ENCODE results near the gene ECI2. TPM values are rescaled to one million over a fixed set of nuclear protein-coding genes. Genes with fewer than 3 reads are reported as not detected.
"Not testable (repeated sequence)": the region's sequence is repeated elsewhere in the genome, so short reads cannot be mapped to it uniquely, and the experiment has no call there.

The ECI2 gene
- total RNA-seq, 1 experiment from 2014 or later, result 38.4 TPM

DNA sequence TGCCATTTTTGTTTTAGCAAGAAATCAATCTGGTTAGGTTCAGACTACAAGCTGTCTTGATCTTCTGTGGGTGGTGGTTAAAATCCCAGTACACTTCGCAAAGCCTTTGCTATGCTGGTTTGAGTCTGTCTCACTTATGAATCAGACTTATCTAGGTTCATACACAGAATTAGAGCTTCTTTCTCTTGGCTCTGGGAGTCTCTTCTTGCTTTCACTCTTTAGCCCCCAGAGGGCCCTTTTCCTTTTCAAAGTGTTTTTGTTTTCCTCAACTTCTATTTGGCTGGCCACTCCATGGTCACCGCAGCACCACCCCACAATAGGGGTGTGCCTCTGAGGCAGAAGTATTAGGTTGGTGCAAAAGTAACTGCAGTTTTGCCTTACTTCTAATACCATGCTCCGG lies 21.3 kb downstream of the ECI2 start:
- Mint-ChIP-seq H3K27me3 (ENCODE audit: insufficient read depth, unreplicated experiment) (no peaks in the 10 kb centered on the region), H3K27ac (ENCODE audit: low read depth, unreplicated experiment) (no peak overlapping the region), H3K9me3 (ENCODE audit: unreplicated experiment) (peaks cover 11% of the 10 kb centered on the region), H3K36me3 (ENCODE audit: insufficient read depth, unreplicated experiment) (peaks cover 20% of the 10 kb centered on the region), H3K4me1 (ENCODE audit: insufficient read depth, unreplicated experiment) (no peaks in the 10 kb centered on the region), H3K4me3 (ENCODE audit: unreplicated experiment) (no peak overlapping the region)
- TF ChIP-seq, protein P1, sequence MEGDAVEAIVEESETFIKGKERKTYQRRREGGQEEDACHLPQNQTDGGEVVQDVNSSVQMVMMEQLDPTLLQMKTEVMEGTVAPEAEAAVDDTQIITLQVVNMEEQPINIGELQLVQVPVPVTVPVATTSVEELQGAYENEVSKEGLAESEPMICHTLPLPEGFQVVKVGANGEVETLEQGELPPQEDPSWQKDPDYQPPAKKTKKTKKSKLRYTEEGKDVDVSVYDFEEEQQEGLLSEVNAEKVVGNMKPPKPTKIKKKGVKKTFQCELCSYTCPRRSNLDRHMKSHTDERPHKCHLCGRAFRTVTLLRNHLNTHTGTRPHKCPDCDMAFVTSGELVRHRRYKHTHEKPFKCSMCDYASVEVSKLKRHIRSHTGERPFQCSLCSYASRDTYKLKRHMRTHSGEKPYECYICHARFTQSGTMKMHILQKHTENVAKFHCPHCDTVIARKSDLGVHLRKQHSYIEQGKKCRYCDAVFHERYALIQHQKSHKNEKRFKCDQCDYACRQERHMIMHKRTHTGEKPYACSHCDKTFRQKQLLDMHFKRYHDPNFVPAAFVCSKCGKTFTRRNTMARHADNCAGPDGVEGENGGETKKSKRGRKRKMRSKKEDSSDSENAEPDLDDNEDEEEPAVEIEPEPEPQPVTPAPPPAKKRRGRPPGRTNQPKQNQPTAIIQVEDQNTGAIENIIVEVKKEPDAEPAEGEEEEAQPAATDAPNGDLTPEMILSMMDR (IDR thresholded peaks at IDR 0.05; ENCODE audit: unreplicated experiment), result no peak
- ChIA-PET CTCF (interaction anchor here (0.6 to 1.2 kb wide), 2 partner anchors 41 to 833 kb away, joined by 3 to 5 read pairs; no protein-coding TSS in a partner anchor), POLR2A (interaction anchor here (1.3 kb wide), 1 partner anchor 18 kb away, joined by 4 read pairs; no protein-coding TSS in a partner anchor)
- BruUV-seq (replicated peaks), result no TSS peak
- no peak for DNase-seq (ENCODE audit: unreplicated experiment)
- intact Hi-C loops (cut with micrococcal nuclease), result no loop called here

DNA sequence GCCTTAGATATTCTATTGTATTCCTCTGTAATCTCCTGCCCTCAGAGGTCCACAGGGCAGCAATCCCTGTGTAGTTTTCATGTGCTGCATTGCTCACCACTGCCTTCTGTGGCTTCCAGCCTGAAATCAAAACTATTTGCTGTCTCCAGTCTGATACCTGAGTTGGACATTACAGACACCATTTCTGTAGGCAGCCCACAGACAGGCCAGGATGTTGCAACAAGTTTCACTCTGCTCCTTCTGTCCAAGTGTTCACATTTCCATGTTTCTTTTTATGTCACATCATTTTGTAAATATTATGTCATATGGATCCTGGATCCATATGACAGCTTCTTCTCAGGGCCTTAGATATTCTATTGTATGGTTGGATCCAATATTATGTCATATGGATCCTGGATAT lies 21.7 kb downstream of the ECI2 start:
- no TSS peak for BruUV-seq (replicated peaks)
- Mint-ChIP-seq H3K27ac (ENCODE audit: low read depth, unreplicated experiment) (no peak overlapping the region), H3K4me3 (ENCODE audit: unreplicated experiment) (no peak overlapping the region), H3K36me3 (ENCODE audit: insufficient read depth, unreplicated experiment) (peaks cover 20% of the 10 kb centered on the region), H3K4me1 (ENCODE audit: insufficient read depth, unreplicated experiment) (no peaks in the 10 kb centered on the region), H3K27me3 (ENCODE audit: insufficient read depth, unreplicated experiment) (no peaks in the 10 kb centered on the region), H3K9me3 (ENCODE audit: unreplicated experiment) (peaks cover 11% of the 10 kb centered on the region)
- ChIA-PET POLR2A (interaction anchor here (1.3 kb wide), 1 partner anchor 19 kb away, joined by 4 read pairs; no protein-coding TSS in a partner anchor), CTCF (interaction anchor here (0.6 to 1.2 kb wide), 3 partner anchors 42 to 832 kb away, joined by 3 to 5 read pairs (median 3); no protein-coding TSS in a partner anchor)
- DNase-seq (ENCODE audit: unreplicated experiment), result no peak
- intact Hi-C loops (cut with micrococcal nuclease), result no loop called here
- TF ChIP-seq, protein P1 (IDR thresholded peaks at IDR 0.05; ENCODE audit: unreplicated experiment), result no peak

DNA sequence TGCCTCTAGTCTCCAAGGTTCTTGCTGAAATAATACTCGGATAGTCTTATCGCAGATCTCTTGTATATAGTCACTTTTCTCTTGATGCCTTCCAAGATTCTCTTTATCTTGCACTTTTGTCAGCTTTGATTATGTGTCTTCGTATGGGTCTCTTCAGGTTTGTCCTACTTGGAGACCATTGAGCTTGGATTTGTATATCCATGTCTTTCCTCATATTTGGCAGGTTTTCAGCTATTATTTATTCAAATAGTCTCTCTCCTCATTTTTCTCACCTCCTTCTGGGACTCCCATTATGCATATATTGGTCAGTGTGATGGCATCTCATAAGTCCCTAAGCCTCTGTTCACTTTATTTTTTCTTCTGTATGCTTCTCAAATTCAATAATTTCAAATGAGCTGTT lies 23.0 kb downstream of the ECI2 start:
- no peak for DNase-seq (ENCODE audit: unreplicated experiment)
- TF ChIP-seq, protein P1 (IDR thresholded peaks at IDR 0.05; ENCODE audit: unreplicated experiment), result no peak
- Mint-ChIP-seq H3K4me3 (ENCODE audit: unreplicated experiment) (no peak overlapping the region), H3K36me3 (ENCODE audit: insufficient read depth, unreplicated experiment) (peaks cover 20% of the 10 kb centered on the region), H3K9me3 (ENCODE audit: unreplicated experiment) (peaks cover 11% of the 10 kb centered on the region), H3K27ac (ENCODE audit: low read depth, unreplicated experiment) (no peak overlapping the region), H3K27me3 (ENCODE audit: insufficient read depth, unreplicated experiment) (no peaks in the 10 kb centered on the region), H3K4me1 (ENCODE audit: insufficient read depth, unreplicated experiment) (no peaks in the 10 kb centered on the region)
- intact Hi-C loops (cut with micrococcal nuclease), result no loop called here
- no TSS peak for BruUV-seq (replicated peaks)
- ChIA-PET CTCF (interaction anchor here (0.6 kb wide), 1 partner anchor 861 kb away, joined by 3 read pairs; no protein-coding TSS in a partner anchor), POLR2A (interaction anchor here (1.0 to 1.1 kb wide), 3 partner anchors 9 to 24 kb away, joined by 3 read pairs; partner anchors contain the start of gene ECI2)

DNA sequence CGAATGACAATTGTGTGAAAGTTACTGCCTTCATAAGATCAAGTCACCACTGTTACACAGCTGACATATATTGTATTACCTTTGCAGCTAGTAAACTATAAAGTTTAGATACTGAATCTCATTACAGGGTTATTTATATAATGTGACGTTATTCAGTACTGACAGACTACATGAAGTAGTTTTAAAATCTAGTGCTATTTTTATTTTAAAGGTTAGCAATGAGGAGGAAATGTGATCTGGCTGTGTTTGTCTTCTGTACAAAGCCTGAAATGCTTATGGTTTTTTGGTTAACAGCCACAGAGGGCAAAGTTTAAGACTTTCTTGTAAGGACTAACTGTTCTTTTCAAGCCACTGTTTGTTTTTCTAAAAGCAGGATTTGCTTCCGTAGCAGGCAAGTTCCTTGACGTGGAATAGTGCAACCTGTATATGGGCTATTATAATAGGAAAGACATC lies 26.0 kb downstream of the ECI2 start:
- H3K27me3 Mint-ChIP-seq (ENCODE audit: insufficient read depth, unreplicated experiment); H3K36me3 Mint-ChIP-seq (ENCODE audit: insufficient read depth, unreplicated experiment); H3K4me3 Mint-ChIP-seq (ENCODE audit: unreplicated experiment); DNase-seq (ENCODE audit: unreplicated experiment); BruUV-seq (replicated peaks); H3K4me1 Mint-ChIP-seq (ENCODE audit: insufficient read depth, unreplicated experiment); CTCF ChIA-PET; intact Hi-C loops (cut with micrococcal nuclease); H3K27ac Mint-ChIP-seq (ENCODE audit: low read depth, unreplicated experiment); POLR2A ChIA-PET: not testable (repeated sequence)
- peaks cover 11% of the 10 kb centered on the region for H3K9me3 Mint-ChIP-seq (ENCODE audit: unreplicated experiment)

Data from MCF 10A (cell line).